22Rv1 (cell line): Measurements from ENCODE around the gene IFNL2.

ENCODE experiments used
- H3K27ac ChIP-seq: fragments of 450-650 bp; 2 replicates; pipeline ENCODE4 v1.5.1; 2017
- CTCF ChIP-seq: fragments of 450-650 bp; IDR thresholded peaks from 2 replicates; pipeline ENCODE4 v1.5.1; 2017; ENCODE audit warnings: mild to moderate bottlenecking
- ZFX ChIP-seq: fragments of 450-650 bp; IDR thresholded peaks from 2 replicates; pipeline ENCODE4 v1.6.1; 2017; ENCODE audit warnings: antibody characterized with exemption, borderline replicate concordance

IFNL2 gene

GRCh38 chr19:39296055-39296645 is 28.0 kb downstream of the IFNL2 start, which contains the start of gene IFNL1:
IFNL1 (plus strand) TSS chr19:39296407; CDS start chr19:39296422, 15 bp downstream.
- TF ChIP-seq CTCF (no peak), ZFX (no peak)
- H3K27ac ChIP-seq, result no peak within 1 kb of the TSS

- TF ChIP-seq ZFX, result no peak
- no peak for TF ChIP-seq CTCF
Measured at GRCh38 chr19:39296906-39297305, 28.7 kb downstream of the IFNL2 start.

GRCh38 chr19:39297931-39298634 is 29.9 kb downstream of the IFNL2 start:
- TF ChIP-seq ZFX (no peak), CTCF (no peak)
- H3K27ac ChIP-seq, result no peak overlapping the region

More at GRCh38 chr19:39296906-39297305, 28.7 kb downstream of the IFNL2 start:
- no peak overlapping the region for H3K27ac ChIP-seq

- no peak overlapping the region for H3K27ac ChIP-seq
- no peak for TF ChIP-seq CTCF
- TF ChIP-seq ZFX, result no peak
Measured at GRCh38 chr19:39299404-39299803, 31.2 kb downstream of the IFNL2 start.

GRCh38 chr19:39299832-39300231 is 31.6 kb downstream of the IFNL2 start:
- no peak overlapping the region for H3K27ac ChIP-seq
- TF ChIP-seq ZFX (no peak), CTCF (no peak)

- no peak overlapping the region for H3K27ac ChIP-seq
- TF ChIP-seq ZFX (no peak), CTCF (no peak)
Measured at GRCh38 chr19:39301021-39301420, 32.8 kb downstream of the IFNL2 start.

- H3K27ac ChIP-seq, result no peak overlapping the region
- no peak for TF ChIP-seq CTCF
- no peak for TF ChIP-seq ZFX
Measured at GRCh38 chr19:39301562-39301961, 33.4 kb downstream of the IFNL2 start.
